ENCODE results near the gene UQCRC2.
A peak's percentile ranks its signal among the peaks of the same experiment; 100 is the strongest.

The UQCRC2 gene

GRCh38 chr16:22003195-22003594 is 50.0 kb downstream of the UQCRC2 start:
- H3K4me3 ChIP-seq (replicated peaks; ENCODE audit: low read depth, low read length) = no peak overlapping the region
- TF ChIP-seq CTCF (IDR thresholded peaks at IDR 0.05; ENCODE audit: low read depth, low read length, missing control alignments) = no peak
- no peak for DNase-seq (ENCODE audit: extremely low read depth, low read depth)

DNA sequence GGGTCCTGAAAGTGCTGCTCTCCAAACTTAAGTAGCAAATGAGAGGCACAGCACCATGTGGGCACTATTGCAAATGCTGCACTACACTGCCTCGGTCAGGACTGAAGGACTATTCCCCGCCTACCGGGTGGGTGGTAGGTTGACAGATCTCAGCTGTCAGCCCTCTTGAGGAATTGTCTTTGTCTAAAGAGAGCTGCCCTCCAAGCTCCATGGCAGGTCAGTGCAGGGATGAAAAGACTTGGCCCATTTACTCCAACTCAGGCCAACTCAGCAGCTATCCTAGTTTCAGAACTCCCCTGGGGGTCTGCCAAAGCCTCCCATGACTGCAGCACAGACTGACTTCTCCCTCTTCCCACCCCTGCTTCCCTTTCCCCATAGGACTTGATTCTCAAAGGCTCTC is 51.2 kb downstream of the UQCRC2 start:
- TF ChIP-seq CTCF (IDR thresholded peaks at IDR 0.05; ENCODE audit: low read depth, low read length, missing control alignments) = no peak
- H3K4me3 ChIP-seq (replicated peaks; ENCODE audit: low read depth, low read length) = no peak overlapping the region
- DNase-seq (ENCODE audit: extremely low read depth, low read depth) = no peak

- DNase-seq (ENCODE audit: extremely low read depth, low read depth) = no peak
- TF ChIP-seq CTCF (IDR thresholded peaks at IDR 0.05; ENCODE audit: low read depth, low read length, missing control alignments) = no peak
These were observed 52.6 kb downstream of the UQCRC2 start for GRCh38 chr16:22005746-22006145.

DNA sequence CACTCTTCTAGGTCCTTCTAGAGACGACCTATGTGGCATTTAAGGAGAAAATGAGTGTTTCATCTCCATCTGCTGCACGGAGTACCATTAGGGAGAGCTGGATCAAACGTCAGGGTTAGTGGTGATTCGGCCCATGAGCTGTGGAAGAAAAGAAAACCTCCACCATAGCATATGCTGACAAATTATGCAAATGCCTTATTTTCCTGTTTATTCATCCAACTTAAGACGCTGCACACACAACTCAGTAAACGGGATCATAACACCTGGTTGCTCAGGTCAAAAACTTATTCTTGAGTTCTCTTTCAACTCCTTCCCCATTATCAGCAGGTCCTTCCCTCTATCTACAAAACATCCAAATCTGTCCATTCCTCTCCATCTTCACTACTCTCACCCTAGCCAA is 53.5 kb downstream of the UQCRC2 start:
- no peak overlapping the region; the same call in 1 of the 2 replicates for H3K4me3 ChIP-seq (replicated peaks; ENCODE audit: low read depth, low read length)
- no peak for TF ChIP-seq CTCF (IDR thresholded peaks at IDR 0.05; ENCODE audit: low read depth, low read length, missing control alignments)
- no peak for DNase-seq (ENCODE audit: extremely low read depth, low read depth)

More at GRCh38 chr16:22005746-22006145, 52.6 kb downstream of the UQCRC2 start:
- no peak overlapping the region for H3K4me3 ChIP-seq (replicated peaks; ENCODE audit: low read depth, low read length)

- peak overlapping the region; percentile 76 for H3K4me3 ChIP-seq (replicated peaks; ENCODE audit: low read depth, low read length)
- no peak for TF ChIP-seq CTCF (IDR thresholded peaks at IDR 0.05; ENCODE audit: low read depth, low read length, missing control alignments)
- DNase-seq (ENCODE audit: extremely low read depth, low read depth) = no peak
These were observed 54.0 kb downstream of the UQCRC2 start for GRCh38 chr16:22007159-22007508.

DNA sequence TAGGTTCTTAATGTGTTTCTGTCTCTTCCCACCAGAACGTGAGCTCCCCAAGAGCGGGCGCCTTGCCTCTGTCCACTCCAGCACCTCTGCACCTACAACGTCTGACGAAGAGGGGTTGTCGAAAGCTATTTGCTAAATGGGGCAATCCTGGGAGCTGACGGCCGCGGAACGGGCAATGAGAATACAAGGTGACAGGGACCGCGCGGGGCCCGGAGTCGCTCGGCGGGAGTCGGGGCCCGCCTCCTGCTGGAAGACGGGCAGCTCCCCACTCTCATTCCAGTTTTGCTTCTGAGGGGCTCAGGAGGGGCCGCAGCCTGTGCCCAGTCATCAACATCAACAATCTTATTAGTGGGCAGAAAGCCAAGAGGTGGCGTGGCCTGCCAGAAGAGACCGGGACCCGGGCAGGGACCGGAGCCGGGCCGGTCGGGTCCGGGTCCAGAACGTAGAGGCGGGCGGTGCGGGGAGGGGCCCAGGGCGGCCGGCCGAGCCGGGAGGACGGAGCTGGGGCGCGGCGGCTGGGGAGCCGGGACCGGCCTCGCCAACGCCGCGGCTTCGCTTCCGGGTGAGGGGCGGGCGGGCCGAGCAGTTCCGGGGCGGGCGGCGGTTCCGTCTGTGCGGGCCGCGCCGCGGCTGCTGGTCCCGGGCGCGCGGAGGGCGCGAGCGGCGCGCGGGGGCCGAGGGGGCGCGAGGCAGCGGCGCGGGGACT is 54.5 kb downstream of the UQCRC2 start, which contains the start of gene MOSMO:
Gene MOSMO (plus strand): TSS at position 603 of the 706 bp plus-strand sequence. CDS start 191 bp downstream, outside the sequence.
- TF ChIP-seq CTCF (IDR thresholded peaks at IDR 0.05; ENCODE audit: low read depth, low read length, missing control alignments) = no peak
- peak within 1 kb of the TSS; percentile 82 for H3K4me3 ChIP-seq (replicated peaks; ENCODE audit: low read depth, low read length)
- no peak for DNase-seq (ENCODE audit: extremely low read depth, low read depth)

Measured in HFF-Myc (cell line).